GM12892 (cell line): ENCODE measurements around the gene U2SURP.
"Not testable (repeated sequence)": the region's sequence is repeated elsewhere in the genome, so short reads cannot be mapped to it uniquely, and the experiment has no call there.

Experiments
- DNase-seq: peaks from one replicate; pipeline ENCODE4 v3.0.0; 2011; ENCODE audit not compliant: insufficient read length
- FAIRE-seq: peaks from 2 replicates; lab custom pipeline; 2011; peaks lifted over from hg19 to GRCh38; lab: Jason Lieb, UNC
- POLR2A ChIP-seq: IDR thresholded peaks from 2 replicates; pipeline ENCODE4 v1.6.1; 2011; ENCODE audit warnings: low read depth, low read length, control low read depth
- POLR2AphosphoS5 ChIP-seq: IDR thresholded peaks from 2 replicates; pipeline ENCODE4 v1.6.1; 2011; ENCODE audit warnings: low read depth, low read length, control low read depth
- TAF1 ChIP-seq: IDR thresholded peaks from 2 replicates; pipeline ENCODE4 v1.6.1; 2011; ENCODE audit warnings: low read depth, mild to moderate bottlenecking, control low read depth, low read length, borderline replicate concordance

The U2SURP gene

GRCh38 chr3:142983318-142983717 lies 18.1 kb upstream of the U2SURP start:
- DNase-seq, result no peak
- FAIRE-seq, result no peak
- TF ChIP-seq TAF1, result no peak
- TF ChIP-seq POLR2A, result no peak
- no peak for TF ChIP-seq POLR2AphosphoS5

DNA sequence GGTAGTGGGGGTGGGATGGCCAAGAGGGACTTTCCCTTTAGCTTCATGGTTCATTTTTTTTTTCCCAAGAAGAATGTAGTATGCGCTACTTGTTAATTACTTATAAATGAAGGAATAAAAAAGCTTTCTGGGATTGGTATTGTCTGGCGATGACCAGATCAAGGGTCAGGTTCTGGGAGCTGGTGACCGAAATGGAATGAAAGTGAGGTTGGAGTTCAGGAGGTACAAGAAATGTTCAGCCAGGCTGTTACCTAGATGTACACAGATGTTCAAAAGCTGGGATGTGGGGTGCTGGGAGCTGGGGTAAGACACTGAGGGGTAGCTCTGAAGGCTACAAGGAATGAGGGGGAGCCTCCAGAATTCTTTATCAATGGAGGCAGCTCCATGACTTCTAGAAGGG lies 17.1 kb upstream of the U2SURP start:
- FAIRE-seq (no peak), DNase-seq (no peak)
- TF ChIP-seq POLR2A (no peak), TAF1 (no peak), POLR2AphosphoS5 (no peak)

DNA sequence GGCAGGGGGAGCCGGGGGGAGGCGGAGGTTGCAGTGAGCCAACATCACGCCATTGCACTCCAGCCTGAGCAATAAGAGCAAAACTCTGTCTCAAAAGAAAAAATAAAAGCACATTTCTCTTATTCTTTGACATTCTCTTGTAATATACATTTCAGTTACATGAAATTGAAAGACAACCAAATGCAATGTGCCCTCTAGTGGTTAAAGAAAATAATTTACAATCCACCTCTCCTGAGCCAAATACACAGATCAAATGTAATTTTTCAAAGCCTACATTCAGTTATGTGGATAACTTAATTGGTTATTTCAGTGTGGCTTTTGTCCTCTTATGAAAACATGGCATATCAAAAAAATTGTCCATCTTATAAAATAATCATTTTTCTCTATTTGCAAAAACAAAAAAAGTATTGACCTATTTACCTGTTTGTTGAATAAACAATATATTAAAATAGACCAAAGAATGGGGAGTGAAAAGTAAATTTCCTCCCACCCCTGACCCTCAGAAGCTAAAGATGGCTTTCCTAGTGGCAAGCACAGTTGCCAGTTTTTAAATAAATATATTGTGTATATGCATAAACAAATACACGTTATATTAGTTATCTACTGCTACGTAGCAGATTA lies 14.2 kb upstream of the U2SURP start:
- DNase-seq (no peak), FAIRE-seq (peak; percentile 51)
- no peak for TF ChIP-seq POLR2A
- no peak for TF ChIP-seq POLR2AphosphoS5
- no peak for TF ChIP-seq TAF1

- TF ChIP-seq POLR2A (no peak), POLR2AphosphoS5 (no peak), TAF1 (no peak)
- peak; percentile 90 for FAIRE-seq
- no peak for DNase-seq
Measured at GRCh38 chr3:142987707-142988106, 13.7 kb upstream of the U2SURP start.

- DNase-seq, FAIRE-seq: not testable (repeated sequence)
Measured at GRCh38 chr3:142988221-142988620, 13.1 kb upstream of the U2SURP start.

GRCh38 chr3:142988826-142989225 lies 12.5 kb upstream of the U2SURP start:
- DNase-seq, FAIRE-seq: not testable (repeated sequence)

DNA sequence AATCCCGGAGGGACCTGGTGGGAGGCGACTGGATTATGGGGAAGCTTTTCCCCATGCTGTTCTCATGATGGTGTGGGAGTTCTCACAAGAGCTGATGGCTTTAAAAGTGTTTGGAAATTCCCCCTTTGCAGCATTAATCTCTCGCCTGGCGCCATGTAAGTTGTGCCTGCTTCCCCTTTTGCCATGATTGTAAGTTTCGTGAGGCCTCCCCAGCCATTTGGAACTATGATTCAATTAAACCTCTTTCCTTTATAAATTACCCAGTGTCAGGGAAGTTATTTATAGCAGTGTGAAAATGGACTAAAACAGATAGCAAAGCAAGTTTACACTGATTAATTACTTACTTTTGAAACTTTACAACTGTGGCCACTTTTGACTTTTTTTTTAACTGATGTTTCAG lies 10.6 kb upstream of the U2SURP start:
- FAIRE-seq (peak; percentile 21), DNase-seq (no peak)
- TF ChIP-seq POLR2A (no peak), POLR2AphosphoS5 (no peak), TAF1 (no peak)

DNA sequence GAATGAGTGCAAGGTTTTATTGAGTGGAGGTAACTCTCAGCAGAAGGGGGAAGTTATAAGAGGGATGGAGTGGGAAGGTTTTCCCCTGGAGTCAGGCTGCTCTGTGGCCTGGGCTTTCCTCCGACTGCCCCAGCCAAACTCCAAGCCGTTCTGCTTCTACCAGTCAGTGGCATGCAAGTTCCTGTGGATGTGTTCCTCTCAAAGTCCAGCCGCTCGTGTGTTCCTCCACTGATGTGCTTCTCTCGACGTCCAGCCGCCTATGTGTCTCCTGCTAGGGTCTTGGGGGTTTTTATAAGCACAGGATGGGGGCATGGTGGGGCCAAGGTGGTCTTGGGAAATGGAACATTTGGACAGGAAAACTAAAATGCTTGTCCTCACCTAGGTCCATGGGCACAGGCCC lies 9.0 kb upstream of the U2SURP start:
- FAIRE-seq (no peak), DNase-seq (no peak)
- no peak for TF ChIP-seq POLR2A
- no peak for TF ChIP-seq TAF1
- TF ChIP-seq POLR2AphosphoS5, result no peak

DNA sequence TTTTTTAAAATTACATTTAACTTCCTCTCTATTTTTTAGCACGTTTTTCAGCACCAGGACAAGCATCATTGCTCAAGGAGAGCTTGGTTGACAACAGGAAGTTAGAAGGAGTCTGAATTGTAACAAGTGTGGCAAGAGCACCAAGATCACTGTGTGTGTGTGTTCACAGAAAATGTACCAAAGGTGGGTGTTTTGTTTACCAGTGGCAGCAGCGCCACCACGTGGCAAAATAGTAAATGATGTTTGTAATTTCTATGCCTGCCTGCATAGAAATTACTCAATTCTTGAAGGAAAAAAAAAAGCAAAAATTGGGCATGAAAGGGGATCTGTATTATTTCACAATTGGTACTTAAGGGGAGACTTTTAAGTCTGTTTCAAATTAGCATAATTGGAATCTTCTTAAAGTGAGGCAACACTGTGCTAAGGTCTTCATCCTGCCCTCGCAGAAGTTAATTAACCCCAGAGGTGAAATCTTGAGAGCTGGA lies 7.4 kb upstream of the U2SURP start:
- TF ChIP-seq POLR2AphosphoS5 (no peak), TAF1 (no peak), POLR2A (no peak)
- peak; percentile 29 for DNase-seq
- FAIRE-seq, result peak; percentile 72

GRCh38 chr3:142997330-142997729 lies 4.0 kb upstream of the U2SURP start:
- DNase-seq, result no peak
- no peak for TF ChIP-seq TAF1
- TF ChIP-seq POLR2A, result no peak
- no peak for TF ChIP-seq POLR2AphosphoS5
- FAIRE-seq, result no peak

GRCh38 chr3:142998439-142998838 lies 2.9 kb upstream of the U2SURP start:
- no peak for FAIRE-seq
- TF ChIP-seq POLR2A (no peak), POLR2AphosphoS5 (no peak), TAF1 (no peak)
- DNase-seq, result no peak

- DNase-seq (no peak), FAIRE-seq (no peak)
- TF ChIP-seq TAF1, result no peak
- no peak for TF ChIP-seq POLR2A
- TF ChIP-seq POLR2AphosphoS5, result no peak
Measured at GRCh38 chr3:142999881-143000280, 1.5 kb upstream of the U2SURP start.

- TF ChIP-seq POLR2AphosphoS5, result no peak
- no peak for TF ChIP-seq TAF1
- TF ChIP-seq POLR2A, result no peak
- FAIRE-seq, result no peak
- no peak for DNase-seq
Measured at GRCh38 chr3:143000528-143000927, 842 bp upstream of the U2SURP start.

DNA sequence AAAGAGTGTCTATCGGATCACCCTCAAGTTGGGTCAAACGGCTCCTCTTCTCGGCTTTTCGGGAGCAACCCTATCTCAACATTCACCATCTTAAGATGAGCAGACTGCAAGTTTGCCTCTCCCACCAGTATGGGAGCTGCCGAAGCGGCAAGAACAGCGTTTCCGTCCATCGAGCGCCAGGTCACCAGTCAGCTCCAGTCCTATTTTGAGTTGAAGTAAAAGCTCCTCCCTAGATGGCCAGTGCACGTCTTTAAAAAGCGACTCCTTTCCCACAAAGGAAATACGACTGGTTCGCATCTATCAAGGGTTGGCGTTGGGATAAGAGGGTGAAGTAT lies 369 bp upstream of the U2SURP start:
- FAIRE-seq (peak; percentile 90), DNase-seq (peak; percentile 58)
- no peak for TF ChIP-seq POLR2AphosphoS5
- no peak for TF ChIP-seq POLR2A
- no peak for TF ChIP-seq TAF1
